H9 (cell line): Measurements from ENCODE around the gene FAM210A. TPM values are rescaled to one million over a fixed set of nuclear protein-coding genes. Genes with fewer than 3 reads are reported as not detected.

Source experiments
- DNase-seq: peaks from one replicate; pipeline ENCODE4 v3.0.0-alpha.2; 2017
- H2AFZ ChIP-seq: one replicate; pipeline ENCODE4 v1.6.1; 2013; ENCODE audit warnings: mild to moderate bottlenecking, low read length, control low read depth, moderate library complexity
- H2AK5ac ChIP-seq: 2 replicates; pipeline ENCODE4 v1.6.1; 2013; ENCODE audit warnings: low read length, control low read depth, mixed read lengths; ENCODE audit not compliant: insufficient read length
- H2BK120ac ChIP-seq: one replicate; pipeline ENCODE4 v1.6.1; 2013; ENCODE audit warnings: low read depth, mild to moderate bottlenecking, low read length, control low read depth, inconsistent platforms; ENCODE audit not compliant: poor library complexity, severe bottlenecking
- H2BK12ac ChIP-seq: 2 replicates; pipeline ENCODE4 v1.6.1; 2013; ENCODE audit warnings: low read length, control low read depth, mixed read lengths, low read depth; ENCODE audit not compliant: insufficient read length
- H2BK15ac ChIP-seq: 2 replicates; pipeline ENCODE4 v1.6.1; 2013; ENCODE audit warnings: low read depth, low read length, control low read depth
- H2BK20ac ChIP-seq: one replicate; pipeline ENCODE4 v1.6.1; 2013; ENCODE audit warnings: low read depth, mild to moderate bottlenecking, low read length, control low read depth, inconsistent platforms; ENCODE audit not compliant: poor library complexity, severe bottlenecking
- H2BK5ac ChIP-seq: 2 replicates; pipeline ENCODE4 v1.6.1; 2013; ENCODE audit warnings: low read length, control low read depth, mixed read lengths; ENCODE audit not compliant: insufficient read length
- H3K14ac ChIP-seq: 2 replicates; pipeline ENCODE4 v1.6.1; 2013; ENCODE audit warnings: low read length, control low read depth; ENCODE audit not compliant: insufficient read depth
- H3K18ac ChIP-seq: 2 replicates; pipeline ENCODE4 v1.6.1; 2013; ENCODE audit warnings: low read depth, mild to moderate bottlenecking, mixed read lengths, low read length, control low read depth; ENCODE audit not compliant: insufficient read length
- H3K23ac ChIP-seq: 2 replicates; pipeline ENCODE4 v1.6.1; 2013; ENCODE audit warnings: low read length, control low read depth, mixed read lengths, low read depth; ENCODE audit not compliant: insufficient read length
- H3K23me2 ChIP-seq: 2 replicates; pipeline ENCODE4 v1.6.1; 2013; ENCODE audit warnings: low read depth, mild to moderate bottlenecking, mixed read lengths, low read length, control low read depth; ENCODE audit not compliant: insufficient read length, poor library complexity, severe bottlenecking
- H3K27ac ChIP-seq: 2 replicates; pipeline ENCODE4 v1.5.1; 2013; ENCODE audit warnings: low read length, control low read depth, mixed read lengths, low read depth; ENCODE audit not compliant: insufficient read length
- H3K27me3 ChIP-seq: 2 replicates; pipeline ENCODE4 v1.6.1; 2013; ENCODE audit warnings: low read length, control low read depth, inconsistent platforms; ENCODE audit not compliant: insufficient read depth
- H3K4ac ChIP-seq: 2 replicates; pipeline ENCODE4 v1.6.1; 2013; ENCODE audit warnings: low read depth, mild to moderate bottlenecking, control low read depth, inconsistent platforms, low read length, moderate library complexity
- H3K4me1 ChIP-seq: 2 replicates; pipeline ENCODE4 v1.6.1; 2013; ENCODE audit warnings: low read length, control low read depth, inconsistent platforms; ENCODE audit not compliant: insufficient read depth
- H3K4me2 ChIP-seq: 2 replicates; pipeline ENCODE4 v1.6.1; 2013; ENCODE audit warnings: low read length, control low read depth, mixed read lengths; ENCODE audit not compliant: insufficient read length, insufficient read depth
- H3K56ac ChIP-seq: 2 replicates; pipeline ENCODE4 v1.6.1; 2013; ENCODE audit warnings: low read depth, mild to moderate bottlenecking, mixed read lengths, low read length, control low read depth; ENCODE audit not compliant: insufficient read length
- H3K79me1 ChIP-seq: 2 replicates; pipeline ENCODE4 v1.6.1; 2013; ENCODE audit warnings: low read depth, mild to moderate bottlenecking, moderate library complexity, low read length, control low read depth, inconsistent platforms; ENCODE audit not compliant: insufficient read depth, poor library complexity, severe bottlenecking
- H3K79me2 ChIP-seq: 2 replicates; pipeline ENCODE4 v1.6.1; 2013; ENCODE audit warnings: low read length, control low read depth, inconsistent platforms; ENCODE audit not compliant: insufficient read depth
- H3K9ac ChIP-seq: 2 replicates; pipeline ENCODE4 v1.6.1; 2013; ENCODE audit warnings: low read length, control low read depth, mixed read lengths; ENCODE audit not compliant: insufficient read length; ENCODE audit errors: extremely low read depth
- H3K9me3 ChIP-seq: one replicate; pipeline ENCODE4 v1.6.1; 2013; ENCODE audit warnings: low read depth, low read length, inconsistent platforms; ENCODE audit not compliant: control insufficient read depth
- H3T11ph ChIP-seq: one replicate; pipeline ENCODE4 v1.6.1; 2013; ENCODE audit warnings: mild to moderate bottlenecking, low read length, control low read depth, inconsistent platforms
- H4K20me1 ChIP-seq: one replicate; pipeline ENCODE4 v1.6.1; 2013; ENCODE audit not compliant: control insufficient read depth, insufficient read length, insufficient read depth
- H4K5ac ChIP-seq: 2 replicates; pipeline ENCODE4 v1.6.1; 2013; ENCODE audit warnings: low read depth, mild to moderate bottlenecking, mixed read lengths, low read length, control low read depth; ENCODE audit not compliant: insufficient read length
- H4K8ac ChIP-seq: replicated peaks from 2 replicates; pipeline ENCODE4 v1.6.1; 2013; ENCODE audit warnings: low read length, control low read depth, mixed read lengths, low read depth; ENCODE audit not compliant: insufficient read length
- H4K91ac ChIP-seq: 2 replicates; pipeline ENCODE4 v1.6.1; 2013; ENCODE audit warnings: low read depth, mild to moderate bottlenecking, moderate library complexity, mixed read lengths, low read length, control low read depth; ENCODE audit not compliant: insufficient read length
- H3K27ac Mint-ChIP-seq, 3 experiments: 2 replicates in 2 of 3; 3 replicates in 1 of 3; pipeline ENCODE4 v1.8.0; 2020 to 2021; ENCODE audit warnings: mixed read lengths in 3 of 3, mild to moderate bottlenecking in 1 of 3, moderate library complexity in 1 of 3
- H3K27me3 Mint-ChIP-seq: 2 replicates; pipeline ENCODE4 v1.8.0; 2021; ENCODE audit warnings: low read depth, mild to moderate bottlenecking, moderate library complexity, mixed read lengths
- H3K36me3 Mint-ChIP-seq, 3 experiments: 2 replicates in 2 of 3; 3 replicates in 1 of 3; pipeline ENCODE4 v1.8.0; 2020 to 2021; ENCODE audit warnings: low read depth in 3 of 3, mixed read lengths in 3 of 3; ENCODE audit not compliant: insufficient read depth in 1 of 3
- H3K4me1 Mint-ChIP-seq, 2 experiments: 2 replicates each; pipeline ENCODE4 v1.8.0; 2020; ENCODE audit warnings: mixed read lengths in 2 of 2
- H3K4me3 Mint-ChIP-seq, 2 experiments: 2 replicates in 1 of 2; 3 replicates in 1 of 2; pipeline ENCODE4 v1.8.0; 2020 to 2021; ENCODE audit warnings: mild to moderate bottlenecking in 2 of 2, mixed read lengths in 2 of 2, moderate library complexity in 1 of 2
- H3K9me3 Mint-ChIP-seq, 2 experiments: 2 replicates in 1 of 2; 3 replicates in 1 of 2; pipeline ENCODE4 v1.8.0; 2020; ENCODE audit warnings: mild to moderate bottlenecking in 2 of 2, mixed read lengths in 2 of 2, moderate library complexity in 1 of 2
- CTCF ChIP-seq: fragments of 200-600 bp; sonication (generic); conservative IDR thresholded peaks from 3 replicates; pipeline ENCODE4 v1.8.0; 2021; ENCODE audit warnings: antibody characterized with exemption, mild to moderate bottlenecking
- WGBS: extraction: QIAGEN DNeasy Blood & Tissue Kit; methylation state at CpG from one replicate; pipeline ENCODE4 v1.1.7; 2013; ENCODE audit warnings: missing lambda C conversion rate, low lambda C conversion rate, mixed read lengths; ENCODE audit not compliant: insufficient read length; ENCODE audit errors: extremely low coverage; 5-methylcytosine and 5-hydroxymethylcytosine counted together
- total RNA-seq: library from RNA; stranded (reverse); gene quantifications from 2 replicates; pipeline ENCODE4 v1.2.1, GENCODE V29; 2021

The FAM210A gene
- total RNA-seq, 1 experiment from 2014 or later: 22.5 TPM

DNA sequence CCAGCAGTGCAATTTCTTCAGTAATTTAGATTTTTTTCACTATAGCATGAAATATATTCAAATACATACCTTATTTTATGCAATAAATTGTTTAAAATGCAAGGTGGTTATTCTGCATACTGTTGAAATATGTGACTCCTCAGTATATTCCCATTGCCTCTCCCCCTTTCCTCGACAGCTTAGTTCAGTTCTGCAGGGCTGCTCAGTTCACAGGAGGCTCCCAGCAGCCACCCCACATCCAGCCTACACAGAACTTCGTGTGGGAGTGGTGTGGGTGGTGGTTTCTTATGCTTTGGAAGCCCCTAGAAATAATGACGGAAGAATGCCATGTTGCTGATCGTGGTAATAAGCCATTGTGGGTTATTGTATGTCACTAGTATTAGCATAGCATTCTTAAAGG lies 79.7 kb downstream of the FAM210A start:
- no CpG with 5 or more reads among the region's 4 CpGs for WGBS

More for the DNA sequence above, 79.7 kb downstream of the FAM210A start:
- Histone ChIP-seq H3K4me2 (no peak overlapping the region), H3T11ph (no peak overlapping the region), H3K14ac (no peak overlapping the region), H2AFZ (no peak overlapping the region), H3K79me2 (no peaks in the 10 kb centered on the region), H3K23me2 (no peaks in the 10 kb centered on the region), H3K9ac (no peak overlapping the region), H3K79me1 (no peaks in the 10 kb centered on the region), H2BK20ac (no peak overlapping the region), H2BK120ac (no peak overlapping the region), H3K9me3 (no peaks in the 10 kb centered on the region), H2BK12ac (no peak overlapping the region), H3K23ac (no peak overlapping the region), H4K8ac (no peak overlapping the region), H3K56ac (no peak overlapping the region), H3K18ac (no peak overlapping the region), H3K4ac (no peak overlapping the region), H3K4me1 (no peaks in the 10 kb centered on the region), H3K27ac (no peak overlapping the region), H2AK5ac (no peak overlapping the region), H4K91ac (no peak overlapping the region), H4K5ac (no peak overlapping the region), H2BK15ac (no peak overlapping the region), H4K20me1 (no peaks in the 10 kb centered on the region), H2BK5ac (no peak overlapping the region), H3K27me3 (no peaks in the 10 kb centered on the region)
- Mint-ChIP-seq H3K4me1 (peaks cover 6 to 13% of the 10 kb centered on the region in 2 experiments; a peak in 3 of 4 replicates), H3K9me3 (no peaks in the 10 kb centered on the region), H3K27me3 (no peaks in the 10 kb centered on the region), H3K4me3 (no peak overlapping the region), H3K27ac (no peak overlapping the region), H3K36me3 (no peaks in the 10 kb centered on the region)
- no peak for TF ChIP-seq CTCF
- DNase-seq: no peak
